ENCODE results near the gene GINM1. TPM values are rescaled to one million over a fixed set of nuclear protein-coding genes. Genes with fewer than 3 reads are reported as not detected.

GINM1 gene
- polyA plus RNA-seq, 5 donors = 40.8 to 62.6 (median 58.7) TPM

DNA sequence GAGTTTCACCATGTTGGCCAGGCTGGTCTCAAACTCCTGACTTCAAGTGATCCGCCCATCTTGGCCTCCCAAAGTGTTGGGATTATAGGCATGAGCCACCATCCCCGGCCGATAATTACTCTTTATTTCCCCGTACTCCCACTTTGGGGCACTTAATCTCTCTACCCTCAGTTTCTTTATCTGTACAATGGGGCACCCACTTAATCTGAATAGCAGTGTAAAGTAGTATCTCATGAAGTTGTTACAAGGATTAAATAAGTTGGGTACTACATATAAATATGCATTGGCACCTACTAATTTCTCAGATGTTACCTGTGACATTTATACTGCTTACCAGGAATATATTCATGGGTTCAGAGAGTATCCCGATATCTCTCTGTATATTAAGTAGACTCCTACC, 15.2 kb downstream of the GINM1 start:
- DNase-seq = no peak

GRCh38 chr6:149586149-149586548, 20.0 kb downstream of the GINM1 start:
- no peak for DNase-seq

GRCh38 chr6:149592983-149593382, 26.8 kb downstream of the GINM1 start:
- DNase-seq = no peak

- DNase-seq = no peak
Measured at GRCh38 chr6:149593408-149593807, 27.2 kb downstream of the GINM1 start.

DNA sequence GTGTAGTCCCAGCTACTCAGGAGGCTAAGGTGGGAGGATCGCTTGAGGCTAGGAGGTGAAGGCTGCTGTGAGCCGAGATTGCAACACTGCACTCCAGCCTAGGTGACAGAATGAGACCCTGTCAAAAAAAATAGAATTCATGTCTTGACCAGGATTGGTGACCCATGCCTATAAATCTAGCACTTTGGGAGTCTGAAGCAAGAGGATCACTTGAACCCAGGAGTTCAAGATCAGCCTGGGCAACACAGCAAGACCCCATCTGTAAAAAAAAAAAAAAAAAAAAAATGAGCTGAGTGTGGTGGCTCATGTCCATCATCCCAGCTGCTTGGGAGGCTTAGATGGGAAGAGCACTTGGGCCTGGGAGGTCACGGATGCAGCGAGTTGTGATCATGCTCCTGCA, 34.3 kb downstream of the GINM1 start:
- DNase-seq = no peak

DNA sequence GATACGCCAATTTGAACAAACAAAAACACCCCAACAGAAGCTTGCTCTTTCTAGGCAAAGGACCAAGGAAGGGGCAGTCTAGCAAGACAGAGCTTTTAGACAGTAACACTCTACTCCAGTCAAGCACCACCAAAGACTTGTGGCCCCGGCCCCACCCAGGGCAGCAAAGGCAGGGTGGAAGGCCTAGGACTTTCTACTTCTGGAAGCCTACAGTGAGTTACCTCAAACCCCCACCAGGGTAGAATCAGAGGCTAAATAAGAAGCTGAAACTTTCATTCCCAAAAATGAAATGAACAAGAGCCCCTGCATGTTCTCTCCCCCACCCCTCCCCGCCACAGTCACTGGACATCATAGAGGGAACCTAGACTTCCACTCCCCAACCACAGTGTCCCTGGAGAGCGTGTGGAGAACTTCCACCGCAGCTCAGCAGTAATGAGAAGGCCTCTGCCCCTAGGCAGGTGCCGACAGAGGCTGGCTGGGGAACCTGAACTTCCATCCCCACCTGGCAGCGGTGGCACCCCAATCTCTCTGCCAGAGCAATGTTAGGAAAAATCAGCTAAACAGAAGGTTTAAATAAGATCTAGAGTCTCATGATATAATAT, 42.3 kb downstream of the GINM1 start:
- no peak for DNase-seq

- no peak for DNase-seq
Measured at GRCh38 chr6:149614337-149614736, 48.2 kb downstream of the GINM1 start.

DNA sequence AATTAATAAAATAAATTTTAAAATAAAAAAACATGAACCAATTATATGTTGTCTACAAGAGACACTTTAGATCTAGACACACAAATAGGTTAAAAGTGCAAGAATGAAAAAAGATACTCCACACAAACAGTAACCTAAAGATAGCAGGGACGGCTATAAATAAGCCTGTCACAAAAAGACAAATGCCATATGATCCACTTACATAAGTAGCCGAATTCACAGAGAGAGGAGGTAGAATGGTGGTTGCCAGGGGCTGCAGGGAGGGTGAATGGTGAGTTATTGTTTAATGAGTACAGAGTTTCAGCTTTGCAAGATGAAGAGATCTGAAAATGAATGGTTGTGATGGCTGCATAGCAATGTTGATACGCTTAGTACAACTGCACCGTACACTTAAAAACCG, 49.6 kb downstream of the GINM1 start:
- no peak for DNase-seq

- no peak for DNase-seq
Measured at GRCh38 chr6:149627672-149628071, 61.5 kb downstream of the GINM1 start.

DNA sequence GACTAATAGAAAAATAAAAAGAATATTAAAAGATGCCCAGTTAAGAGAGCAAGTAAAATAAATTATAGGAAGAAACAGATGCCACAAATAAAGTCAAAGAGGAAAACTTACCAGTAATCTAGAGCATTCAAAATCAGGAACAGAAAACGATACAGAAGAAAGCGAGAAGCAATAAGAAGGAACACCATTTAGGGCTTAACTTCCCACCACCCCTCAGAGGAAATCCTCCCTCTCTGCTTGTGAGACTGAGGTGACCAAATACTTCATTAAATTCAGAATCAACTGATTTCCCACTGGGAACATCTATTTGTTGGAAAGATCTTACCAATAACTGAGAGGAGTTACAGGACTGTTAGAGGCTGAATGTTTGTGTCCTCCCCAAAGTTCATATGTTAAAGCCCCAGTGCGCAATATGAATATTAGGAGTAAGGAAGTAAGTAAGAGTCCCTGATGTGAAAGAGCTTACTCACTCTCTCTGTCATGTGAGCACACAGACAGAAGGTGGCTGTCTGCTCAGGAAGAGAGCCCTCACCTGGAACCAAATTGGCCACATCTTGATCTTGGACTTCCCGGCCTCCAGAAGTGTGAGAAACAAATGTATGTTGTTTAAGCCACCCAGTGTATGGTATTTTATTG, 62.8 kb downstream of the GINM1 start:
- no peak for DNase-seq

- no peak for DNase-seq
Measured at GRCh38 chr6:149634315-149634714, 68.1 kb downstream of the GINM1 start.

DNA sequence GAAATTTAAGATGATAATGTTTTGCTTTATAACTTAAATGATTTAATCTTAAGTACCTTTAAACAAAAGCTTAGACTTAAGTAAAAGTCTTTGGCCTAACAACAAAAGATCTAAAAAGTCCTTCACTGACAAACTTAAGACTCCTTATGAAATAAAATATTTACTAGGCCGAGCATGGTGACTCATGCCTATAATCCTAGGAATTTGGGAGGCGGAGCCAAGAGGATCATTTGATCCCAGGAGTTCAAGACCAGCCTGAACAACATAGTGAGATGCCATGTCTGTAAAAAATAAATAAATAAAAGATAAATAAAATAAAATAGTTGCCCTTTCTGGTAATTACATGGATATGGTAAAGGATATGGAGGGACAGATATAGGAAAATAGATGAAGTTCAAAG, 69.9 kb downstream of the GINM1 start:
- no peak for DNase-seq

Other genes with a start within 250 kb of the GINM1 start
- gene TAB2, start 248.7 kb upstream of the GINM1 start, polyA plus RNA-seq (ENCODE audit: insufficient read depth in 1 of 5, insufficient read length in 5 of 5, low replicate concordance in 1 of 5) = 100 to 1,000 TPM in 1 of 5 donors, 10 to 100 TPM in 4; 66.1 to 106 (median 87.7) TPM
- gene SUMO4, start 166.1 kb upstream of the GINM1 start, polyA plus RNA-seq (ENCODE audit: insufficient read depth in 1 of 5, insufficient read length in 5 of 5, low replicate concordance in 1 of 5) = 1 to 10 TPM in 4 of 5 donors, under 1 TPM in 1; 0.79 to 1.9 (median 1.4) TPM
- gene ZC3H12D, start 81.4 kb upstream of the GINM1 start, polyA plus RNA-seq (ENCODE audit: insufficient read depth in 1 of 5, insufficient read length in 5 of 5, low replicate concordance in 1 of 5) = 1 to 10 TPM in 1 of 5 donors, under 1 TPM in 4; 0.62 to 1.1 (median 0.80) TPM
- 10 to 100 TPM; 51.9 to 75.3 (median 72.7) TPM for gene PPIL4, start 20.3 kb upstream of the GINM1 start, polyA plus RNA-seq (ENCODE audit: insufficient read depth in 1 of 5, insufficient read length in 5 of 5, low replicate concordance in 1 of 5)
- 10 to 100 TPM; 28.8 to 39.4 (median 33.8) TPM for gene KATNA1, start 82.3 kb downstream of the GINM1 start, polyA plus RNA-seq (ENCODE audit: insufficient read depth in 1 of 5, insufficient read length in 5 of 5, low replicate concordance in 1 of 5)
- gene LATS1, start 151.7 kb downstream of the GINM1 start, polyA plus RNA-seq (ENCODE audit: insufficient read depth in 1 of 5, insufficient read length in 5 of 5, low replicate concordance in 1 of 5) = 10 to 100 TPM; 21.0 to 34.0 (median 32.6) TPM
- gene NUP43, start 180.2 kb downstream of the GINM1 start, polyA plus RNA-seq (ENCODE audit: insufficient read depth in 1 of 5, insufficient read length in 5 of 5, low replicate concordance in 1 of 5) = 10 to 100 TPM; 32.1 to 51.4 (median 42.8) TPM
- gene PCMT1, start 183.4 kb downstream of the GINM1 start, polyA plus RNA-seq (ENCODE audit: insufficient read depth in 1 of 5, insufficient read length in 5 of 5, low replicate concordance in 1 of 5) = 10 to 100 TPM; 77.9 to 95.0 (median 81.6) TPM